ENCODE results near the gene DNM1L.

DNA sequence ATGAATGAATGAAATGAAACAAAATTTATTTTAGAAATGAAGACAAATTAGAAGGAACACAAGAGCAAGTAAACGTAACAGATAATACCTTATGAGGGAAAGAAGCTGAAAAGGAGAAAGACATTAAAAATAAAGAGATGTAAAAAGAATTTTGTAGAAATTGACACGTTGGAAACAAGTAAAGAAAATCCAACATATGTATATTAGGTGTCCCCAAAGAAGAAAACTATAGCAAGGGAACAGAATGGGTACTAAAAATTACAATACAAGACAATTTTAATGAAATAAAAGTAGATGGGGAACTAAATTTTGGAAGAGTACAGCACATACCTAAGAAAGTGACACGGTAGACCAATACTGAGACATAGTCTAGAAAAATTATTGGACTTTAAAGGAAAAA, 16.7 kb downstream of the DNM1L start:
- TF ChIP-seq, protein P1, sequence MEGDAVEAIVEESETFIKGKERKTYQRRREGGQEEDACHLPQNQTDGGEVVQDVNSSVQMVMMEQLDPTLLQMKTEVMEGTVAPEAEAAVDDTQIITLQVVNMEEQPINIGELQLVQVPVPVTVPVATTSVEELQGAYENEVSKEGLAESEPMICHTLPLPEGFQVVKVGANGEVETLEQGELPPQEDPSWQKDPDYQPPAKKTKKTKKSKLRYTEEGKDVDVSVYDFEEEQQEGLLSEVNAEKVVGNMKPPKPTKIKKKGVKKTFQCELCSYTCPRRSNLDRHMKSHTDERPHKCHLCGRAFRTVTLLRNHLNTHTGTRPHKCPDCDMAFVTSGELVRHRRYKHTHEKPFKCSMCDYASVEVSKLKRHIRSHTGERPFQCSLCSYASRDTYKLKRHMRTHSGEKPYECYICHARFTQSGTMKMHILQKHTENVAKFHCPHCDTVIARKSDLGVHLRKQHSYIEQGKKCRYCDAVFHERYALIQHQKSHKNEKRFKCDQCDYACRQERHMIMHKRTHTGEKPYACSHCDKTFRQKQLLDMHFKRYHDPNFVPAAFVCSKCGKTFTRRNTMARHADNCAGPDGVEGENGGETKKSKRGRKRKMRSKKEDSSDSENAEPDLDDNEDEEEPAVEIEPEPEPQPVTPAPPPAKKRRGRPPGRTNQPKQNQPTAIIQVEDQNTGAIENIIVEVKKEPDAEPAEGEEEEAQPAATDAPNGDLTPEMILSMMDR (IDR thresholded peaks at IDR 0.05): no peak
- no peak for TF ChIP-seq POLR2A (IDR thresholded peaks at IDR 0.05)
- TF ChIP-seq POLR2AphosphoS5 (IDR thresholded peaks at IDR 0.05): no peak
